IMR-90 (cell line): ENCODE measurements around the gene CAPN8. TPM values are rescaled to one million over a fixed set of nuclear protein-coding genes. Genes with fewer than 3 reads are reported as not detected.

Source experiments
- ATAC-seq: fragments of 200-7000 bp; cut with Tn5 transposase; 2 replicates; pipeline ENCODE4 v1.9.1; 2020; ENCODE audit warnings: low read depth, mild to moderate bottlenecking, moderate library complexity
- BruUV-seq: library from RNA; stranded (reverse); fragments of 400-500 nt; replicated peaks from 2 replicates; lab custom pipeline; 2021; lab: Mats Ljungman, UMichigan
- CTCF ChIA-PET: fragments of 300-600 bp; formaldehyde crosslinking; extraction: SDS; loops from one replicate; lab custom pipeline; 2021; ENCODE audit warnings: antibody characterized with exemption; lab: Yijun Ruan, JAX
- POLR2A ChIA-PET: fragments of 300-600 bp; sonication (Branson Sonifier 250); formaldehyde crosslinking; loops from one replicate; lab custom pipeline; 2022; ENCODE audit warnings: antibody characterized with exemption; ENCODE audit not compliant: unreplicated experiment; lab: Charles Lee
- DNase-seq: peaks from one replicate; pipeline ENCODE4 v3.0.0; 2013
- H2AFZ ChIP-seq: replicated peaks from 2 replicates; pipeline ENCODE3; 2013; ENCODE audit warnings: low read length, mild to moderate bottlenecking; ENCODE audit not compliant: poor library complexity
- H2AK5ac ChIP-seq: 2 replicates; pipeline ENCODE4 v1.6.1; 2013; ENCODE audit warnings: low read depth, low read length, inconsistent platforms
- H2AK9ac ChIP-seq: replicated peaks from 2 replicates; pipeline ENCODE3; 2013; ENCODE audit warnings: mild to moderate bottlenecking, low read depth, low read length, moderate library complexity; ENCODE audit not compliant: poor library complexity
- H2BK120ac ChIP-seq: 2 replicates; pipeline ENCODE4 v1.6.1; 2013; ENCODE audit warnings: low read depth, low read length, inconsistent platforms
- H2BK15ac ChIP-seq: 3 replicates; pipeline ENCODE4 v1.6.1; 2013; ENCODE audit warnings: low read depth, low read length, inconsistent platforms
- H2BK20ac ChIP-seq: 2 replicates; pipeline ENCODE4 v1.6.1; 2013; ENCODE audit warnings: low read depth, mild to moderate bottlenecking, inconsistent platforms, low read length, moderate library complexity
- H2BK5ac ChIP-seq: 2 replicates; pipeline ENCODE4 v1.6.1; 2013; ENCODE audit warnings: mild to moderate bottlenecking, low read depth, low read length, inconsistent platforms; ENCODE audit not compliant: poor library complexity, severe bottlenecking
- H3K14ac ChIP-seq: replicated peaks from 2 replicates; pipeline ENCODE4 v1.6.1; 2013; ENCODE audit warnings: low read depth, low read length, inconsistent platforms
- H3K18ac ChIP-seq: 2 replicates; pipeline ENCODE4 v1.6.1; 2013; ENCODE audit warnings: low read depth, low read length, control low read depth
- H3K23ac ChIP-seq: 2 replicates; pipeline ENCODE4 v1.6.1; 2013; ENCODE audit warnings: low read depth, low read length, inconsistent platforms
- H3K27ac ChIP-seq: 2 replicates; pipeline ENCODE4 v1.5.1; 2013; ENCODE audit warnings: mild to moderate bottlenecking, control low read depth, low read length; ENCODE audit not compliant: insufficient read depth
- H3K27me3 ChIP-seq: 2 replicates; pipeline ENCODE4 v1.6.1; 2013; ENCODE audit warnings: low read length; ENCODE audit not compliant: control insufficient read depth, insufficient read depth
- H3K36me3 ChIP-seq: 2 replicates; pipeline ENCODE4 v1.6.1; 2013; ENCODE audit warnings: low read length, mixed read lengths; ENCODE audit not compliant: control insufficient read depth, insufficient read depth
- H3K4ac ChIP-seq: 2 replicates; pipeline ENCODE4 v1.6.1; 2013; ENCODE audit warnings: low read depth, low read length, inconsistent platforms
- H3K4me1 ChIP-seq: 2 replicates; pipeline ENCODE4 v1.6.1; 2013; ENCODE audit warnings: low read length, mixed read lengths; ENCODE audit not compliant: control insufficient read depth, insufficient read depth
- H3K4me2 ChIP-seq: 2 replicates; pipeline ENCODE4 v1.6.1; 2013; ENCODE audit warnings: low read depth, mild to moderate bottlenecking, control low read depth, low read length, moderate library complexity
- H3K4me3 ChIP-seq: 2 replicates; pipeline ENCODE4 v1.5.1; 2013; ENCODE audit warnings: low read depth, mild to moderate bottlenecking, control low read depth, low read length, moderate library complexity; ENCODE audit not compliant: insufficient read depth
- H3K56ac ChIP-seq: 2 replicates; pipeline ENCODE4 v1.6.1; 2013; ENCODE audit warnings: low read length, inconsistent platforms; ENCODE audit not compliant: insufficient read depth; ENCODE audit errors: extremely low read depth
- H3K79me1 ChIP-seq, 2 experiments: 2 replicates each; pipeline ENCODE4 v1.6.1; 2013; ENCODE audit warnings: low read length in 2 of 2, inconsistent platforms in 1 of 2, low read depth in 1 of 2
- H3K9ac ChIP-seq: 2 replicates; pipeline ENCODE4 v1.6.1; 2013; ENCODE audit warnings: low read depth, low read length, control low read depth
- H3K9me1 ChIP-seq: 2 replicates; pipeline ENCODE4 v1.6.1; 2013; ENCODE audit warnings: low read length, inconsistent platforms; ENCODE audit not compliant: insufficient read depth
- H3K9me3 ChIP-seq: 2 replicates; pipeline ENCODE4 v1.6.1; 2013; ENCODE audit warnings: low read length; ENCODE audit not compliant: control insufficient read depth, insufficient read depth
- H4K20me1 ChIP-seq: 2 replicates; pipeline ENCODE4 v1.6.1; 2013; ENCODE audit warnings: low read length, inconsistent platforms; ENCODE audit not compliant: insufficient read depth
- H4K5ac ChIP-seq: 2 replicates; pipeline ENCODE4 v1.6.1; 2013; ENCODE audit warnings: mild to moderate bottlenecking, low read depth, low read length, control low read depth
- H4K8ac ChIP-seq, 2 experiments: 2 replicates each; pipeline ENCODE4 v1.6.1; 2013; ENCODE audit warnings: low read depth in 2 of 2, low read length in 2 of 2, control low read depth in 1 of 2, inconsistent platforms in 1 of 2
- H4K91ac ChIP-seq: 2 replicates; pipeline ENCODE4 v1.6.1; 2013; ENCODE audit warnings: low read depth, low read length, inconsistent platforms; ENCODE audit not compliant: insufficient read depth
- BHLHE40 ChIP-seq: fragments of 150-350 bp; IDR thresholded peaks from 2 replicates; pipeline ENCODE4 v1.6.1; 2016; ENCODE audit warnings: mild to moderate bottlenecking, low read depth, low read length
- CEBPB ChIP-seq: IDR thresholded peaks from 2 replicates; pipeline ENCODE4 v1.6.1; 2012; ENCODE audit warnings: low read depth, low read length, improper control_type of control experiment
- CHD1 ChIP-seq: IDR thresholded peaks from 2 replicates; pipeline ENCODE4 v1.6.1; 2012; ENCODE audit warnings: low read depth, low read length, improper control_type of control experiment
- FOS ChIP-seq: fragments of 150-350 bp; IDR thresholded peaks from 2 replicates; pipeline ENCODE4 v1.6.1; 2016; ENCODE audit warnings: low read depth, low read length
- MAFK ChIP-seq: IDR thresholded peaks from 2 replicates; pipeline ENCODE4 v1.6.1; 2012; ENCODE audit warnings: low read depth, low read length, improper control_type of control experiment
- MAZ ChIP-seq: IDR thresholded peaks from 2 replicates; pipeline ENCODE4 v1.6.1; 2012; ENCODE audit warnings: low read depth, mild to moderate bottlenecking, low read length, improper control_type of control experiment, moderate library complexity, borderline replicate concordance
- NFE2L2 ChIP-seq: fragments of 150-350 bp; IDR thresholded peaks from 2 replicates; pipeline ENCODE4 v1.6.1; 2016; ENCODE audit warnings: low read depth, mild to moderate bottlenecking, low read length
- POLR2A ChIP-seq: IDR thresholded peaks from 2 replicates; pipeline ENCODE4 v1.6.1; 2012; ENCODE audit warnings: mild to moderate bottlenecking, low read depth, low read length
- RAD21 ChIP-seq: IDR thresholded peaks from 2 replicates; pipeline ENCODE4 v1.6.1; 2012; ENCODE audit warnings: low read length, improper control_type of control experiment
- RCOR1 ChIP-seq: IDR thresholded peaks from 2 replicates; pipeline ENCODE4 v1.6.1; 2012; ENCODE audit warnings: mild to moderate bottlenecking, low read length, improper control_type of control experiment; ENCODE audit not compliant: insufficient replicate concordance
- RFX5 ChIP-seq: IDR thresholded peaks from 2 replicates; pipeline ENCODE4 v1.8.0; 2012; ENCODE audit warnings: low read depth, mild to moderate bottlenecking, low read length, moderate library complexity
- SMC3 ChIP-seq: fragments of 150-350 bp; IDR thresholded peaks from 2 replicates; pipeline ENCODE4 v1.6.1; 2016; ENCODE audit warnings: low read depth, mild to moderate bottlenecking, antibody characterized with exemption, low read length, moderate library complexity
- WGBS, 2 experiments: methylation state at CpG; one replicate each; pipeline versions ENCODE4 v1.1.5 to v1.1.7; 2013; ENCODE audit warnings: missing lambda C conversion rate in 2 of 2; ENCODE audit not compliant: insufficient read length in 1 of 2; ENCODE audit errors: extremely low coverage in 2 of 2; 5-methylcytosine and 5-hydroxymethylcytosine counted together
- dilution Hi-C: fragments of 300-500 bp; cut with HindIII; formaldehyde crosslinking; loops from one replicate; pipeline ENCODE4 v1.14.3; 2018; ENCODE audit warnings: low sequenced_read_pairs; ENCODE audit not compliant: unreplicated experiment
- in situ Hi-C: fragments of 300-500 bp; cut with MboI; formaldehyde crosslinking; loops from 3 replicates; pipeline ENCODE4 v1.14.3; 2019; ENCODE audit warnings: low sequenced_read_pairs, inconsistent platforms, mixed read lengths
- intact Hi-C: fragments of 100-400 bp; cut with micrococcal nuclease; formaldehyde crosslinking; loops from 2 replicates; pipeline ENCODE4 v1.10.0; 2022
- polyA plus RNA-seq, 3 experiments: library from polyadenylated mRNA; depleted of rRNA; stranded (reverse); fragments of >200 nt; gene quantifications; 2 replicates each; pipeline ENCODE4 v1.2.3, GENCODE V29; 2012; ENCODE audit warnings: low replicate concordance in 1 of 3
- total RNA-seq: library from RNA; depleted of rRNA; stranded (reverse); fragments of >200 nt; gene quantifications from 2 replicates; pipeline ENCODE4 v1.2.3, GENCODE V29; 2012
- TF ChIP-seq, protein P1 (sequence below): conservative IDR thresholded peaks from 2 replicates; pipeline ENCODE4 v1.5.1; 2012; ENCODE audit warnings: mild to moderate bottlenecking, low read depth, low read length, improper control_type of control experiment
- TF ChIP-seq, protein P2 (sequence below): fragments of 150-350 bp; IDR thresholded peaks from 2 replicates; pipeline ENCODE4 v1.6.1; 2017; ENCODE audit warnings: mild to moderate bottlenecking, antibody characterized with exemption, low read length, low read depth
- TF ChIP-seq, protein P3 (sequence below): fragments of 150-350 bp; IDR thresholded peaks from 2 replicates; pipeline ENCODE4 v1.6.1; 2016; ENCODE audit warnings: low read depth, mild to moderate bottlenecking, low read length, moderate library complexity, borderline replicate concordance

The CAPN8 gene
- total and polyA plus RNA-seq, 2 of the 4 experiments (the other 2 are of a cell fraction), result not detected

DNA sequence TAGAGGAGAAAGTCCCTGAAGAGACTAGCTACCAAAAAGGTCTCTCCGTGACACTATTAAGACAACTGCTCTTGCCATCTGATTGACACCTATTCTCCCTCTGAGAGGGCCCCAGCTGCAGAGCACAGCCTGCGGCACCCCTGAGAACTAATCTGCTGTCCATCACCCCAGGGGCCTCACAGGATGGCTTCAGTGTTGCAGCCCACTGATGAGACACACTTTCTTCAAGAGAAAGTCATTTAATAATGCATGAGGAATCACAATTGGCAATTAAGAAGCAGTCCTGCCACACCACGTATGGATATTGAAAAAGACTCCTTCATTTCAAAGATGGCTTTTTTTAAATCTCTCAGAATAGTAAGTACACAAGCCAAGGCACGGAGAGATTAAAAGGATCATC is 48.9 kb downstream of the CAPN8 start:
- TF ChIP-seq, protein P1, sequence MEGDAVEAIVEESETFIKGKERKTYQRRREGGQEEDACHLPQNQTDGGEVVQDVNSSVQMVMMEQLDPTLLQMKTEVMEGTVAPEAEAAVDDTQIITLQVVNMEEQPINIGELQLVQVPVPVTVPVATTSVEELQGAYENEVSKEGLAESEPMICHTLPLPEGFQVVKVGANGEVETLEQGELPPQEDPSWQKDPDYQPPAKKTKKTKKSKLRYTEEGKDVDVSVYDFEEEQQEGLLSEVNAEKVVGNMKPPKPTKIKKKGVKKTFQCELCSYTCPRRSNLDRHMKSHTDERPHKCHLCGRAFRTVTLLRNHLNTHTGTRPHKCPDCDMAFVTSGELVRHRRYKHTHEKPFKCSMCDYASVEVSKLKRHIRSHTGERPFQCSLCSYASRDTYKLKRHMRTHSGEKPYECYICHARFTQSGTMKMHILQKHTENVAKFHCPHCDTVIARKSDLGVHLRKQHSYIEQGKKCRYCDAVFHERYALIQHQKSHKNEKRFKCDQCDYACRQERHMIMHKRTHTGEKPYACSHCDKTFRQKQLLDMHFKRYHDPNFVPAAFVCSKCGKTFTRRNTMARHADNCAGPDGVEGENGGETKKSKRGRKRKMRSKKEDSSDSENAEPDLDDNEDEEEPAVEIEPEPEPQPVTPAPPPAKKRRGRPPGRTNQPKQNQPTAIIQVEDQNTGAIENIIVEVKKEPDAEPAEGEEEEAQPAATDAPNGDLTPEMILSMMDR, result no peak
- TF ChIP-seq CEBPB (no peak), RFX5 (no peak), NFE2L2 (no peak), FOS (no peak), POLR2A (no peak), MAFK (no peak), MAZ (no peak), RCOR1 (no peak), RAD21 (no peak), SMC3 (no peak), BHLHE40 (no peak), CHD1 (no peak)
- TF ChIP-seq, protein P2, sequence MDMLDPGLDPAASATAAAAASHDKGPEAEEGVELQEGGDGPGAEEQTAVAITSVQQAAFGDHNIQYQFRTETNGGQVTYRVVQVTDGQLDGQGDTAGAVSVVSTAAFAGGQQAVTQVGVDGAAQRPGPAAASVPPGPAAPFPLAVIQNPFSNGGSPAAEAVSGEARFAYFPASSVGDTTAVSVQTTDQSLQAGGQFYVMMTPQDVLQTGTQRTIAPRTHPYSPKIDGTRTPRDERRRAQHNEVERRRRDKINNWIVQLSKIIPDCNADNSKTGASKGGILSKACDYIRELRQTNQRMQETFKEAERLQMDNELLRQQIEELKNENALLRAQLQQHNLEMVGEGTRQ, result no peak
- TF ChIP-seq, protein P3, sequence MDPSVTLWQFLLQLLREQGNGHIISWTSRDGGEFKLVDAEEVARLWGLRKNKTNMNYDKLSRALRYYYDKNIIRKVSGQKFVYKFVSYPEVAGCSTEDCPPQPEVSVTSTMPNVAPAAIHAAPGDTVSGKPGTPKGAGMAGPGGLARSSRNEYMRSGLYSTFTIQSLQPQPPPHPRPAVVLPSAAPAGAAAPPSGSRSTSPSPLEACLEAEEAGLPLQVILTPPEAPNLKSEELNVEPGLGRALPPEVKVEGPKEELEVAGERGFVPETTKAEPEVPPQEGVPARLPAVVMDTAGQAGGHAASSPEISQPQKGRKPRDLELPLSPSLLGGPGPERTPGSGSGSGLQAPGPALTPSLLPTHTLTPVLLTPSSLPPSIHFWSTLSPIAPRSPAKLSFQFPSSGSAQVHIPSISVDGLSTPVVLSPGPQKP, result no peak
- dilution Hi-C loops, result no loop called here

More for the DNA sequence above, 48.9 kb downstream of the CAPN8 start:
- H3K23ac ChIP-seq, result no peak overlapping the region
- no peaks in the 10 kb centered on the region for H3K79me1 ChIP-seq
- no peak overlapping the region for H2AFZ ChIP-seq
- H4K8ac ChIP-seq, result no peak overlapping the region
- H4K91ac ChIP-seq, result no peak overlapping the region
- H3K27me3 ChIP-seq, result peaks cover 12% of the 10 kb centered on the region
- H3K4me3 ChIP-seq, result no peak overlapping the region
- no peak overlapping the region for H4K5ac ChIP-seq
- H2AK5ac ChIP-seq, result no peak overlapping the region
- intact Hi-C loops (no loop called here), in situ Hi-C loops (no loop called here)
- no peak overlapping the region for H3K9ac ChIP-seq
- ChIA-PET CTCF (no interaction called here), POLR2A (no interaction called here)
- H2BK5ac ChIP-seq, result no peak overlapping the region
- no TSS peak for BruUV-seq
- no CpG with 5 or more reads among the region's 4 CpGs for WGBS, 2 experiments
- H3K56ac ChIP-seq, result no peak overlapping the region
- H3K14ac ChIP-seq, result no peak overlapping the region
- no peaks in the 10 kb centered on the region for H3K9me3 ChIP-seq
- H3K18ac ChIP-seq, result no peak overlapping the region
- DNase-seq (no peak), ATAC-seq (no peak)
- no peak overlapping the region for H2BK120ac ChIP-seq
- no peak overlapping the region for H2AK9ac ChIP-seq
- no peak overlapping the region for H3K27ac ChIP-seq
- no peaks in the 10 kb centered on the region for H3K4me1 ChIP-seq
- H3K9me1 ChIP-seq, result no peaks in the 10 kb centered on the region
- no peak overlapping the region for H2BK15ac ChIP-seq
- H3K4me2 ChIP-seq, result no peak overlapping the region
- H3K36me3 ChIP-seq, result no peaks in the 10 kb centered on the region
- H3K4ac ChIP-seq, result no peak overlapping the region
- no peak overlapping the region for H2BK20ac ChIP-seq
- no peaks in the 10 kb centered on the region for H4K20me1 ChIP-seq
